Measurements from ENCODE around the gene AUTS2. TPM values are rescaled to one million over a fixed set of nuclear protein-coding genes. Genes with fewer than 3 reads are reported as not detected.

AUTS2 gene
- polyA plus RNA-seq, 1 donor (not counting 4 experiments of a cell fraction or from before 2014, with no cell fraction given), result 4.7 TPM

GRCh38 chr7:70033226-70033625, 435.0 kb downstream of the AUTS2 start:
- H3K9me1 ChIP-seq (ENCODE audit: control insufficient read depth, extremely low read depth, insufficient read depth, low read length), result no peaks in the 10 kb centered on the region
- dilution Hi-C loops (cut with MboI; ENCODE audit: extremely low pct_ligation_motif_present, low sequenced_read_pairs), result no loop called here
- H3K27ac ChIP-seq (ENCODE audit: control insufficient read depth, insufficient read depth, low read length), result no peak overlapping the region
- TF ChIP-seq, protein P1, sequence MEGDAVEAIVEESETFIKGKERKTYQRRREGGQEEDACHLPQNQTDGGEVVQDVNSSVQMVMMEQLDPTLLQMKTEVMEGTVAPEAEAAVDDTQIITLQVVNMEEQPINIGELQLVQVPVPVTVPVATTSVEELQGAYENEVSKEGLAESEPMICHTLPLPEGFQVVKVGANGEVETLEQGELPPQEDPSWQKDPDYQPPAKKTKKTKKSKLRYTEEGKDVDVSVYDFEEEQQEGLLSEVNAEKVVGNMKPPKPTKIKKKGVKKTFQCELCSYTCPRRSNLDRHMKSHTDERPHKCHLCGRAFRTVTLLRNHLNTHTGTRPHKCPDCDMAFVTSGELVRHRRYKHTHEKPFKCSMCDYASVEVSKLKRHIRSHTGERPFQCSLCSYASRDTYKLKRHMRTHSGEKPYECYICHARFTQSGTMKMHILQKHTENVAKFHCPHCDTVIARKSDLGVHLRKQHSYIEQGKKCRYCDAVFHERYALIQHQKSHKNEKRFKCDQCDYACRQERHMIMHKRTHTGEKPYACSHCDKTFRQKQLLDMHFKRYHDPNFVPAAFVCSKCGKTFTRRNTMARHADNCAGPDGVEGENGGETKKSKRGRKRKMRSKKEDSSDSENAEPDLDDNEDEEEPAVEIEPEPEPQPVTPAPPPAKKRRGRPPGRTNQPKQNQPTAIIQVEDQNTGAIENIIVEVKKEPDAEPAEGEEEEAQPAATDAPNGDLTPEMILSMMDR (optimal IDR thresholded peaks at IDR 0.05 in 1 of 3, IDR thresholded peaks at IDR 0.05 in 1 of 3, conservative IDR thresholded peaks at IDR 0.05 in 1 of 3; ENCODE audit: extremely low read depth in 1 of 3, insufficient read depth in 2 of 3, low read length in 3 of 3), result no peak
- no peak for TF ChIP-seq EZH2 (IDR thresholded peaks at IDR 0.05; ENCODE audit: low read length)
- DNase-seq (ENCODE audit: low read depth, low spot score), result no peak
- FAIRE-seq, result no peak
- H2AFZ ChIP-seq (ENCODE audit: control insufficient read depth, low read length), result no peak overlapping the region
- no peaks in the 10 kb centered on the region for H3K79me2 ChIP-seq (ENCODE audit: control insufficient read depth, insufficient read depth, low read length)
- no peak overlapping the region for H3K4me2 ChIP-seq (ENCODE audit: control insufficient read depth, extremely low read depth, insufficient read depth, low read depth, low read length)
- H3K9me3 ChIP-seq (ENCODE audit: control insufficient read depth, low read depth, low read length), result no peaks in the 10 kb centered on the region
- no peaks in the 10 kb centered on the region for H3K4me1 ChIP-seq (ENCODE audit: control insufficient read depth, extremely low read depth, insufficient read depth, low read length)
- H3K27me3 ChIP-seq (ENCODE audit: control insufficient read depth, extremely low read depth, insufficient read depth, low read length), result no peaks in the 10 kb centered on the region
- H3K4me3 ChIP-seq (ENCODE audit: control insufficient read depth in 2 of 3, extremely low read depth in 1 of 3, insufficient read depth in 2 of 3, low read depth in 1 of 3, low read length in 3 of 3), result no peak overlapping the region
- H3K9ac ChIP-seq (ENCODE audit: control insufficient read depth, extremely low read depth, insufficient read depth, low read length), result no peak overlapping the region
- no peaks in the 10 kb centered on the region for H4K20me1 ChIP-seq (ENCODE audit: control insufficient read depth, extremely low read depth, insufficient read depth, low read length)
- no peaks in the 10 kb centered on the region for H3K36me3 ChIP-seq (ENCODE audit: control insufficient read depth in 2 of 2, extremely low read depth in 1 of 2, insufficient read depth in 2 of 2, low read length in 2 of 2)

GRCh38 chr7:70034999-70035398, 436.7 kb downstream of the AUTS2 start:
- dilution Hi-C loops (cut with MboI; ENCODE audit: extremely low pct_ligation_motif_present, low sequenced_read_pairs), result no loop called here
- no peak for FAIRE-seq
- no peaks in the 10 kb centered on the region for H3K4me1 ChIP-seq (ENCODE audit: control insufficient read depth, extremely low read depth, insufficient read depth, low read length)
- no peak overlapping the region for H2AFZ ChIP-seq (ENCODE audit: control insufficient read depth, low read length)
- no peak overlapping the region for H3K27ac ChIP-seq (ENCODE audit: control insufficient read depth, insufficient read depth, low read length)
- H3K27me3 ChIP-seq (ENCODE audit: control insufficient read depth, extremely low read depth, insufficient read depth, low read length), result no peaks in the 10 kb centered on the region
- no peaks in the 10 kb centered on the region for H3K36me3 ChIP-seq (ENCODE audit: control insufficient read depth in 2 of 2, extremely low read depth in 1 of 2, insufficient read depth in 2 of 2, low read length in 2 of 2)
- H4K20me1 ChIP-seq (ENCODE audit: control insufficient read depth, extremely low read depth, insufficient read depth, low read length), result no peaks in the 10 kb centered on the region
- DNase-seq (ENCODE audit: low read depth, low spot score), result no peak
- no peaks in the 10 kb centered on the region for H3K9me3 ChIP-seq (ENCODE audit: control insufficient read depth, low read depth, low read length)
- H3K4me3 ChIP-seq (ENCODE audit: control insufficient read depth in 2 of 3, extremely low read depth in 1 of 3, insufficient read depth in 2 of 3, low read depth in 1 of 3, low read length in 3 of 3), result no peak overlapping the region
- no peak overlapping the region for H3K9ac ChIP-seq (ENCODE audit: control insufficient read depth, extremely low read depth, insufficient read depth, low read length)
- no peak for TF ChIP-seq EZH2 (IDR thresholded peaks at IDR 0.05; ENCODE audit: low read length)
- TF ChIP-seq, protein P1 (optimal IDR thresholded peaks at IDR 0.05 in 1 of 3, IDR thresholded peaks at IDR 0.05 in 1 of 3, conservative IDR thresholded peaks at IDR 0.05 in 1 of 3; ENCODE audit: extremely low read depth in 1 of 3, insufficient read depth in 2 of 3, low read length in 3 of 3), result no peak
- H3K4me2 ChIP-seq (ENCODE audit: control insufficient read depth, extremely low read depth, insufficient read depth, low read depth, low read length), result no peak overlapping the region
- no peaks in the 10 kb centered on the region for H3K79me2 ChIP-seq (ENCODE audit: control insufficient read depth, insufficient read depth, low read length)
- H3K9me1 ChIP-seq (ENCODE audit: control insufficient read depth, extremely low read depth, insufficient read depth, low read length), result no peaks in the 10 kb centered on the region
